GM18951 (cell line): ENCODE results near the gene MT1HL1.

Source experiments
- POLR2A ChIP-seq: IDR thresholded peaks from 4 replicates; pipeline ENCODE4 v1.6.1; 2011; ENCODE audit warnings: mild to moderate bottlenecking; ENCODE audit not compliant: insufficient read length, insufficient read depth; ENCODE audit errors: extremely low read depth
- in situ Hi-C: fragments of 300-500 bp; cut with MboI; formaldehyde crosslinking; loops from one replicate; pipeline ENCODE4 v1.12.0; 2022; ENCODE audit warnings: low sequenced_read_pairs, mixed read lengths, inconsistent platforms; ENCODE audit not compliant: unreplicated experiment

Gene MT1HL1

DNA sequence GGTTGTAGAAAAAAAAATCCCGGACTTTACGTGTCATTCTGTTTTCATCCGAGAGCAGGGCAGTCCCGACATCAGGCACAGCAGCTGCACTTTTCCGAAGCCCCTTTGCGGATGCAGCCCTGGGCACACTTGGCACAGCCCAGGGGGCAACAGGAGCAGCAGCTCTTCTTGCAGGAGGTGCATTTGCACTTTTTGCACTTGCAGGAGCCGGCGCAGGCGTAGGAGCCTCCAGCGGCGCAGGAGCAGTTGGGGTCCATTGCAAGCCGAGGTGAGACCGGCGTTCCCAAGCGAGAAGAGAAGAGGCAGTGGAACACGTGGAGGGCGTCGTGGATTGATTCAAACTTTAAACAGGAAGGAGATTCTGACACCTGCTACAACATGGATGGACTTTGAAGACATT lies at the start of gene MT1HL1:
TSS of gene MT1HL1 (minus strand) at position 326 of the 400 bp plus-strand sequence. CDS start at position 257, 69 bp downstream.
- TF ChIP-seq POLR2A = no peak
- in situ Hi-C loops = no loop called here

- no peak for TF ChIP-seq POLR2A
- in situ Hi-C loops = no loop called here
These were observed 46.7 kb upstream of the MT1HL1 start for GRCh38 chr1:237050915-237051314.

- in situ Hi-C loops = no loop called here
- TF ChIP-seq POLR2A = no peak
These were observed 45.9 kb upstream of the MT1HL1 start for GRCh38 chr1:237050185-237050584.

GRCh38 chr1:237048803-237049202 lies 44.6 kb upstream of the MT1HL1 start:
- TF ChIP-seq POLR2A = no peak
- in situ Hi-C loops = no loop called here

DNA sequence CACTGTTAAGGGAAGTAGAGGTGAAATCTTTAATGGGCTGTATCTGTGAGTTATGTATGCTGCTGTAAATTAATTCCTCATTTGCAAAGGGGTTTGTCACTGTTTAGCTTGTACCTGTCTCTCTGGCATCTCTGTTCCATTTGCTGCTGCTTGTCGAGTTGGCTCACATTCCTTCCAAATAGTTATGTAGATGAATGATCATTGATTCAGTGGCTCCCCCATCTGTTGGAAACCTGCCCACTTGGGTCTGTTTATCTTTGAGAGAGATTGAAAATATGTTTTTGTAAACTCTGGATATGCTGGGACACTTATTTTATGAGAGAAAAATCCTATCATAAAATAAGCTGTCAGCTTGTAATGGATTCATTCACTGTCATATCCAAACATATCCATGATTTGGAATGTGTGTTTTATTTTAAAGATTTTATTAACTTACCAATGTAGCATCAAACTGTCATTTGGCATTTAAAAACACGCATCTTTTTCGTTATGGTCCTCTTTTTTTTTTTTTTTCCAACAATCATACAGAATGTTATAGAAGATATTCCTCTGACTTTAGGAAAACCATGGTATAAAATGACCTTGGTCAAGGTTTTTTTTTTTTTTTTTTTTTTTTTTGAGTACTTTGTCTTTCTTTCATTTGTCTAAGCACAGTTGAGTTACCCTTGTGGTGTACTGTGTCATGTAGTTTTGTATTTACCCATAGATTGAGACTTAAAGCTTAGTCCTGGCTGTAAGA lies 41.2 kb upstream of the MT1HL1 start:
- no peak for TF ChIP-seq POLR2A
- in situ Hi-C loops = no loop called here

GRCh38 chr1:237043846-237044636 lies 39.8 kb upstream of the MT1HL1 start:
- TF ChIP-seq POLR2A = no peak
- in situ Hi-C loops = no loop called here

DNA sequence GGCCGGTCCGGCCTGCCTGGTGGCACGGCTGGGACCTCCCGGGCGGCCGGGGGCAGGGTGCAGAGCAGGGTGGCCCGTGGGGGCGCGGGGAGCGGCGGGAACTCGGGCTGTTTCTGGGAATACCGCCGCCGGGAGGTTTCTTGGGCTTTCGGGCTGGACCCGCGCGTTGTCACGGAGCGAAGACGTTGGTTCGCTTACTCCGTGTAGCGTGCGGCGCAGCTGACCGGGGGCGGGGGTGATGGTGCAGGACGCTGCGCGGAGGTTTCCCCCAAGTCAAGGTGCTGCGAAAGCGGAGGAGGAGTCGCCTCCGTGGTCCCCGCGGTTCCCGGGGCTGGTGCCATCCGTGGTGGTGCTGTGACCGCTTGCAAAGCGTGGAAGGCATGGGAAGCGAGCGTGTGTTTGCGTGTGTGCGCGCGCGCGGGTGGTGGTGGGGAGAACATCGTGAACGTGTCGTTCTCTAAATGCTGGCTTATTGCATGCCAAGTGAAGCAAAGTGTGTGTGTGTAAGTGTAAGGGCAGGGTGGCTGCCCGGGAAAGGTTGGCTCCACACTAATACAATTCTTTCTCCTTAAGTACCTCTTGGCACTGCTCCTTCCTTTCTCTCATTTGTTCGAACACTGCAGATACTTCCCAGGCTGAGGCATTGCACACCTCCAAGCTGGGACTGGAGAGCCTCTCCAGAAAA lies 38.8 kb upstream of the MT1HL1 start:
- no peak for TF ChIP-seq POLR2A
- in situ Hi-C loops = no loop called here

DNA sequence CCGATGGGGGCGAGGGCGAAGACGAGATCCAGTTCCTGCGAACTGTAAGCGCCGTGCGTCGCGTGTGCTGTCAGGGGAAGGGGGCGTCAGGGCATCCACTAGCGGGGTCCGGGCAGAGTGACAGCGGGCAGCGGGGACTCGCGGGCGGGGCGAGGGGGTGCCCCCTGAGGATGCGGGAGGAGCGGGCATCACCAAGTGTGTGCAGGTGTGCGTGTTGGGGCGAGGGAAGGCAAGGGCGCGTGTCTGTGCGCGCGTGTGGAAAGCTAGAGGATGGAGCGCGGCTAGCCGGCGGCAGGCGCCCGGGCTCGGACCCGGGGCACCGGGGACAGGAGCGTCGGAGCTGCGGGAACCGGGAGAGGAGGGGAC lies 38.3 kb upstream of the MT1HL1 start:
- in situ Hi-C loops = no loop called here
- TF ChIP-seq POLR2A = no peak

DNA sequence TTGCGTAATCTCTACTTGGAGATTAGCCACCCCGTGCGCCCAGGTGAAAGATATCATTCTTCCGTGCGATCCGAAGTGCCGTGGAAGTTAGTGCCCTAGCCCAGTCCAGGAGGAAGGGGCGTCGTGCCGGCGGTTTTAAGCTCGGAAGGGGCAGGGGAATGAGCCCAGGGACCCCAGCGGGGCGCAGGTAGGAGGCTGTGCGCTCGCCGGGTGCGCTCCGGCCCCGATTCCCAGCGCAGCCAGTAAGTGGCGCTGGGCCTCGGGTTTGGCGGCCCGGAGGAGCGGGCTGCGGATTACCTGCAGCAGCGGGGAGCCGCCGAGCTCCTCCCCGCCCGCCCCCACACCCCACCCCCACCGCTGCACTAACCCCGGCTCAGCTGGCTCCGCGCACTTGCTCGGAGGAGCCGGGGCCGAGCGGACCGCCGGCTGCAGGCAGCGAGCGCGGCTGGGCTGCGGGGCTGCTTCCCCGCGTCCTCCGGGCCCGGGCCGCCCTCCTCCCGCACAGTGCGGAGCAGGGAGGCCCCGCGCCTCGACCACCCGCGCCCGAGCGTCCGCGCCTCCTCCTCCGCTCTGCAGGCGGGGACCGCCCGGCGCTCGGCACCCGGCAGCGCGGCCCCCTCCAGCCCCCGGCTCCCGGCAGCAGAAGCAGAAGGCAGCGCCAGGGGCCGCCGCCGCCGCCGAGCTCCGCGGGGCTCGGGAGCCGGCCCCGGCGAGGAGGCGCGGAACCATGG lies 37.7 kb upstream of the MT1HL1 start, which contains the start of gene RYR2:
TSS of gene RYR2 (plus strand) at position 390 of the 731 bp plus-strand sequence. CDS start at position 728, 338 bp downstream.
- no peak for TF ChIP-seq POLR2A
- in situ Hi-C loops = no loop called here

- in situ Hi-C loops = no loop called here
- TF ChIP-seq POLR2A = no peak
These were observed 37.2 kb upstream of the MT1HL1 start for GRCh38 chr1:237041461-237041794.

- in situ Hi-C loops = no loop called here
- no peak for TF ChIP-seq POLR2A
These were observed 36.6 kb upstream of the MT1HL1 start for GRCh38 chr1:237040823-237041222.

DNA sequence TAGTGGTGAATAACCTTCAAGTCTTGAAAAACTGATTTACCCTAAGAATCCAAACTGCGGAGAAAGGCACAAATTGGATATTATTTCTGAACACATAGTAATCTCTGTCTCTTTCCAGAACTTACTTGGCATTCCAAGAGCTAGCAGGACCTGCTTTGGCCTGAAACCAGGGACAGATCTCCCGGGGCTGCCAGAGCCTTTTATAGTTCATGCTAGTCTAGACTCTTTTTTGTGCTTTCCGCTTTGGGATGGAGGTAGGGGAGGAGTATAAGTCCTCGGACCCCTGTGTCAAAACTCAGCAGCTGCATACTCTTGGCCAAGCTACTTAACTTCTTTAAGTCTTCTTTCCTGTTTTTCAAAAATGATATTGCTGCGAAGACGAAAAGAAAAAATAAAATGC lies 34.0 kb upstream of the MT1HL1 start:
- TF ChIP-seq POLR2A = no peak
- in situ Hi-C loops = no loop called here

- TF ChIP-seq POLR2A = no peak
- in situ Hi-C loops = no loop called here
These were observed 31.5 kb upstream of the MT1HL1 start for GRCh38 chr1:237035759-237036158.
